ENCODE measurements around the gene ZMAT2. TPM values are rescaled to one million over a fixed set of nuclear protein-coding genes. Genes with fewer than 3 reads are reported as not detected.
A peak's percentile ranks its signal among the peaks of the same experiment; 100 is the strongest.
"Not testable (repeated sequence)": the region's sequence is repeated elsewhere in the genome, so short reads cannot be mapped to it uniquely, and the experiment has no call there.

The ZMAT2 gene
- total RNA-seq, 1 experiment from 2014 or later = 76.6 TPM

GRCh38 chr5:140664030-140664358 lies 36.3 kb upstream of the ZMAT2 start:
- Histone ChIP-seq H3K27me3 (replicated peaks; ENCODE audit: control insufficient read depth, insufficient read depth, low read length) (no peaks in the 10 kb centered on the region), H3K4me1 (peaks cover 7% of the 10 kb centered on the region; the same call in 1 of the 2 replicates), H3K36me3 (ENCODE audit: control insufficient read depth, insufficient read depth, low read length) (peaks cover 4% of the 10 kb centered on the region), H3K4me3 (ENCODE audit: low read depth, low read length) (peak overlapping the region; percentile 86), H3K9me3 (no peaks in the 10 kb centered on the region)
- H3K9me3 Mint-ChIP-seq (ENCODE audit: unreplicated experiment) = peaks cover 9% of the 10 kb centered on the region
- ChIA-PET POLR2A (interaction anchor here (0.6 to 1.5 kb wide), 4 partner anchors 16 to 882 kb away, joined by 5 to 32 read pairs (median 8); partner anchors contain the start of genes HARS1, HARS2, IK and NDUFA2), CTCF (interaction anchor here (0.6 to 0.8 kb wide), 2 partner anchors 16 to 1029 kb away, joined by 3 to 9 read pairs; partner anchors contain the start of genes IK and NDUFA2)
- peak overlapping the region; percentile 89 for H3K27ac Mint-ChIP-seq (ENCODE audit: unreplicated experiment)
- no peaks in the 10 kb centered on the region for H3K27me3 Mint-ChIP-seq (ENCODE audit: insufficient read depth, unreplicated experiment)
- intact Hi-C loops (cut with micrococcal nuclease; ENCODE audit: unreplicated experiment) = loop anchor here (1.0 to 2.0 kb wide), 5 partner anchors 17 to 291 kb away; partner anchors contain the start of genes HARS1, HARS2, IK and NDUFA2
- H3K4me1 Mint-ChIP-seq (ENCODE audit: low read depth, unreplicated experiment) = peaks cover 14% of the 10 kb centered on the region
- H3K36me3 Mint-ChIP-seq (ENCODE audit: insufficient read depth, unreplicated experiment) = peaks cover 75% of the 10 kb centered on the region
- H3K4me3 Mint-ChIP-seq (ENCODE audit: unreplicated experiment) = peak overlapping the region; percentile 98
- TF ChIP-seq, protein P1, sequence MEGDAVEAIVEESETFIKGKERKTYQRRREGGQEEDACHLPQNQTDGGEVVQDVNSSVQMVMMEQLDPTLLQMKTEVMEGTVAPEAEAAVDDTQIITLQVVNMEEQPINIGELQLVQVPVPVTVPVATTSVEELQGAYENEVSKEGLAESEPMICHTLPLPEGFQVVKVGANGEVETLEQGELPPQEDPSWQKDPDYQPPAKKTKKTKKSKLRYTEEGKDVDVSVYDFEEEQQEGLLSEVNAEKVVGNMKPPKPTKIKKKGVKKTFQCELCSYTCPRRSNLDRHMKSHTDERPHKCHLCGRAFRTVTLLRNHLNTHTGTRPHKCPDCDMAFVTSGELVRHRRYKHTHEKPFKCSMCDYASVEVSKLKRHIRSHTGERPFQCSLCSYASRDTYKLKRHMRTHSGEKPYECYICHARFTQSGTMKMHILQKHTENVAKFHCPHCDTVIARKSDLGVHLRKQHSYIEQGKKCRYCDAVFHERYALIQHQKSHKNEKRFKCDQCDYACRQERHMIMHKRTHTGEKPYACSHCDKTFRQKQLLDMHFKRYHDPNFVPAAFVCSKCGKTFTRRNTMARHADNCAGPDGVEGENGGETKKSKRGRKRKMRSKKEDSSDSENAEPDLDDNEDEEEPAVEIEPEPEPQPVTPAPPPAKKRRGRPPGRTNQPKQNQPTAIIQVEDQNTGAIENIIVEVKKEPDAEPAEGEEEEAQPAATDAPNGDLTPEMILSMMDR (IDR thresholded peaks at IDR 0.05; ENCODE audit: insufficient read depth in 1 of 2, low read depth in 1 of 2, low read length in 1 of 2, severe bottlenecking in 1 of 2, unreplicated experiment in 1 of 2) = no peak
- DNase-seq = no peak
- no TSS peak for BruUV-seq (replicated peaks)

DNA sequence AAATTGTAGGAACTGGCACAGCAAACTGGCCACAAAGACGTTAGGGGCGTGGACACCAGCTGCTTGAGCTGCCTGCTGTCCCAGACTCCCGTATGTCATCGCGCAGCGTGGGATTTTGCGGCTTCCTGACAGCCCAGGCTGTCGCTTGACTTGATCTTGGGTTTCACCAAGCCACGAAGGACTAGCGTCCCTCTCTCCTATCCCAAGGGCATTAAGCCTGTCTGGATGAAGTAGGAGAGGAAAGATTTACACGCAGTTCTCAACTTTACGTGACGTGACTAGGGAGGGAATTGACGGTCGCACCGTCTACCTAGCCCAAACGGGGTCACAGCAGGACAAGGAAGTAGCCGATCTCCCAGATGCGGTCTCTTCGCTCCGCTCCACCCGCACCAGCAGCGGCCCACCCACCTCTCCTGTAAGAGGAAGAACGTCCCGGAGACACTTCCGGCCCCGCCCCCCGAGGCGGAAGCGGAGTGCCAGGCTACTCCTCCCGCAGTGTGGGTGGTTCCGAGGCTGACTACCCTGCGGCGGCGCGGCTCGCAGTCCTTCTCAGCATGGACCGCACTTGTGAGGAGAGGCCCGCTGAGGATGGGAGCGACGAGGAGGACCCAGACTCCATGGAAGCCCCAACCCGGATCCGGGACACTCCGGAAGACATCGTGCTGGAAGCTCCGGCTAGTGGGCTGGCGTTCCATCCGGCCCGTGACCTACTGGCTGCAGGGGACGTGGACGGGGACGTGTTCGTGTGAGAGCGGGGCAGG lies 35.7 kb upstream of the ZMAT2 start, which contains the start of gene WDR55:
Gene WDR55, plus strand, starts transcription at position 546 of the 761 bp plus-strand sequence. Its CDS starts 9 bp downstream, at position 555.
- H3K27me3 Mint-ChIP-seq (ENCODE audit: insufficient read depth, unreplicated experiment) = no peaks in the 10 kb centered on the region
- peaks cover 4% of the 10 kb centered on the region for H3K36me3 ChIP-seq (ENCODE audit: control insufficient read depth, insufficient read depth, low read length)
- no peaks in the 10 kb centered on the region for H3K27me3 ChIP-seq (replicated peaks; ENCODE audit: control insufficient read depth, insufficient read depth, low read length)
- CTCF ChIA-PET = interaction anchor here (0.8 to 1.1 kb wide), 2 partner anchors 17 to 54 kb away, joined by 3 read pairs; partner anchors contain the start of genes IK and NDUFA2
- peaks cover 77% of the 10 kb centered on the region for H3K36me3 Mint-ChIP-seq (ENCODE audit: insufficient read depth, unreplicated experiment)
- peaks cover 9% of the 10 kb centered on the region for H3K9me3 Mint-ChIP-seq (ENCODE audit: unreplicated experiment)
- H3K4me3 Mint-ChIP-seq (ENCODE audit: unreplicated experiment) = peak within 1 kb of the TSS; percentile 98
- DNase-seq = peak; percentile 97
- TF ChIP-seq, protein P1 (IDR thresholded peaks at IDR 0.05; ENCODE audit: insufficient read depth in 1 of 2, low read depth in 1 of 2, low read length in 1 of 2, severe bottlenecking in 1 of 2, unreplicated experiment in 1 of 2) = no peak
- H3K4me1 ChIP-seq = peaks cover 7% of the 10 kb centered on the region; the same call in 1 of the 2 replicates
- H3K4me1 Mint-ChIP-seq (ENCODE audit: low read depth, unreplicated experiment) = peaks cover 14% of the 10 kb centered on the region
- peak within 1 kb of the TSS; percentile 86 for H3K4me3 ChIP-seq (ENCODE audit: low read depth, low read length)
- intact Hi-C loops (cut with micrococcal nuclease; ENCODE audit: unreplicated experiment) = loop anchor here (1.0 to 2.0 kb wide), 5 partner anchors 17 to 292 kb away; partner anchors contain the start of genes HARS1, HARS2, IK and NDUFA2
- H3K27ac Mint-ChIP-seq (ENCODE audit: unreplicated experiment) = peak within 1 kb of the TSS; percentile 89
- POLR2A ChIA-PET = interaction anchor here (0.6 to 1.5 kb wide), 5 partner anchors 17 to 117 kb away, joined by 4 to 32 read pairs (median 6); partner anchors contain the start of genes EIF4EBP3, HARS1, HARS2 and IK
- TSS peak; percentile 85 for BruUV-seq (replicated peaks)
- H3K9me3 ChIP-seq = no peaks in the 10 kb centered on the region

DNA sequence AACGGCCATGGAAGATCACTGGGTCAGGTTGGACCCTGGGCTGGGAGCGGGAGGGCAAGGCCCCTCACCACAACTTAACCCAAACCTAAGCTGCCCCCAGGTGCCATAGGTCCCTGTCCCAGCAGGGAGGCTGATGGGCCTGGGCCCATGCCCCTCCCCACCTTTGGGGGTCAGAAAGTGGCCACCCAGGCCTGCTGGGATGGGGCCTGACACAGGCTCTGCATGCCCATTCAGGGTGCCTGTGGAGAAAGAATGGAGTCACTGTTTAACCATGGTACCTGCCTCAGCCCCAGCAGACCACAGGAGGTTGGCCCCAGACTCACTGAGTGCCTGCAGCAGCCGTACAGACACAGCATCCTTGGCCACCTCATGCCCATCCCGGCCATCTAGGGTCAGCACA lies 29.2 kb upstream of the ZMAT2 start:
- BruUV-seq (replicated peaks) = not testable (repeated sequence)

More for the DNA sequence above, 29.2 kb upstream of the ZMAT2 start:
- H3K36me3 Mint-ChIP-seq (ENCODE audit: insufficient read depth, unreplicated experiment) = peaks cover 73% of the 10 kb centered on the region
- CTCF ChIA-PET; H3K36me3 ChIP-seq (ENCODE audit: control insufficient read depth, insufficient read depth, low read length); intact Hi-C loops (cut with micrococcal nuclease; ENCODE audit: unreplicated experiment); H3K4me1 ChIP-seq; DNase-seq; H3K9me3 Mint-ChIP-seq (ENCODE audit: unreplicated experiment); POLR2A ChIA-PET; H3K27me3 ChIP-seq (replicated peaks; ENCODE audit: control insufficient read depth, insufficient read depth, low read length); H3K27ac Mint-ChIP-seq (ENCODE audit: unreplicated experiment); H3K27me3 Mint-ChIP-seq (ENCODE audit: insufficient read depth, unreplicated experiment); H3K4me1 Mint-ChIP-seq (ENCODE audit: low read depth, unreplicated experiment); H3K9me3 ChIP-seq; H3K4me3 ChIP-seq (ENCODE audit: low read depth, low read length); H3K4me3 Mint-ChIP-seq (ENCODE audit: unreplicated experiment): not testable (repeated sequence)

Data from Caco-2 (cell line).